Neural cell (in vitro differentiated cells): ENCODE data around the gene CHM.

ENCODE experiments used
- CTCF ChIP-seq: fragments of 450-650 bp; IDR thresholded peaks from 2 replicates; pipeline ENCODE4 v1.5.1; 2014; ENCODE audit warnings: antibody characterized with exemption, mild to moderate bottlenecking, moderate library complexity; ENCODE audit not compliant: poor library complexity, severe bottlenecking
- EP300 ChIP-seq: fragments of 450-650 bp; conservative IDR thresholded peaks from 2 replicates; pipeline ENCODE4 v1.6.1; 2014; ENCODE audit warnings: antibody characterized with exemption, mild to moderate bottlenecking, moderate library complexity; ENCODE audit not compliant: poor library complexity, severe bottlenecking
- EZH2 ChIP-seq: fragments of 200-600, 300-800 bp; shearing (Covaris generic), sonication (generic); IDR thresholded peaks from 2 replicates; pipeline ENCODE4 v1.6.1; 2014; ENCODE audit warnings: antibody characterized with exemption, low read length, borderline replicate concordance, mild to moderate bottlenecking; ENCODE audit not compliant: insufficient read depth, poor library complexity, severe bottlenecking
- MXI1 ChIP-seq: fragments of 450-650 bp; conservative IDR thresholded peaks from 2 replicates; pipeline ENCODE4 v1.6.1; 2014; ENCODE audit warnings: antibody characterized with exemption, mild to moderate bottlenecking; ENCODE audit not compliant: poor library complexity, severe bottlenecking
- POLR2AphosphoS5 ChIP-seq: IDR thresholded peaks from 2 replicates; pipeline ENCODE4 v1.6.1; 2012
- RAD21 ChIP-seq: fragments of 450-650 bp; conservative IDR thresholded peaks from 2 replicates; pipeline ENCODE4 v1.6.1; 2014; ENCODE audit warnings: antibody characterized with exemption, mild to moderate bottlenecking, moderate library complexity
- REST ChIP-seq: IDR thresholded peaks from 2 replicates; pipeline ENCODE4 v1.6.1; 2012; ENCODE audit warnings: borderline replicate concordance
- SMC3 ChIP-seq: fragments of 450-650 bp; conservative IDR thresholded peaks from 2 replicates; pipeline ENCODE4 v1.6.1; 2014; ENCODE audit warnings: antibody characterized with exemption, mild to moderate bottlenecking, moderate library complexity; ENCODE audit not compliant: poor library complexity
- TAF1 ChIP-seq: IDR thresholded peaks from 2 replicates; pipeline ENCODE4 v1.6.1; 2012; ENCODE audit warnings: low read depth

GRCh38 chrX:85927740-85928139 lies 119.6 kb downstream of the CHM start:
- no peak for TF ChIP-seq RAD21
- TF ChIP-seq CTCF: no peak
- no peak for TF ChIP-seq EZH2
- no peak for TF ChIP-seq POLR2AphosphoS5
- TF ChIP-seq TAF1: no peak
- no peak for TF ChIP-seq MXI1
- no peak for TF ChIP-seq EP300
- TF ChIP-seq REST: no peak
- TF ChIP-seq SMC3: no peak
